SK-N-MC (cell line): ENCODE data around the gene NOL6.

Experiments
- EZH2 ChIP-seq: fragments of 200-600 bp; sonication (generic); IDR thresholded peaks from one replicate; pipeline ENCODE4 v1.6.1; 2017; ENCODE audit warnings: antibody characterized with exemption
- FOXP2 ChIP-seq: optimal IDR thresholded peaks from 2 replicates; pipeline ENCODE3; 2011; ENCODE audit warnings: mild to moderate bottlenecking, moderate library complexity; ENCODE audit not compliant: insufficient read depth; ENCODE audit errors: extremely low read length, control extremely low read depth
- POLR2AphosphoS5 ChIP-seq: IDR thresholded peaks from 2 replicates; pipeline ENCODE4 v1.6.1; 2012; ENCODE audit warnings: mild to moderate bottlenecking, low read depth, low read length, borderline replicate concordance

GRCh38 chr9:33446946-33447798 is 26.6 kb downstream of the NOL6 start, which contains the start of gene AQP3:
- TF ChIP-seq POLR2AphosphoS5 (no peak), EZH2 (no peak), FOXP2 (no peak)
